Keratinocyte (primary cell): Measurements from ENCODE around the gene USP19. TPM values are rescaled to one million over a fixed set of nuclear protein-coding genes. Genes with fewer than 3 reads are reported as not detected.

Source experiments
- DNase-seq: peaks from one replicate; pipeline ENCODE4 v3.0.0-alpha.2; 2011; ENCODE audit warnings: low read depth, missing footprints, low spot score
- FAIRE-seq: peaks from 2 replicates; lab custom pipeline; 2011; peaks lifted over from hg19 to GRCh38; lab: Jason Lieb, UNC
- H2AFZ ChIP-seq: 2 replicates; pipeline ENCODE4 v1.6.0; 2012; ENCODE audit warnings: low read length, control low read depth, inconsistent platforms; ENCODE audit not compliant: control insufficient read depth
- H3K27ac ChIP-seq: 2 replicates; pipeline ENCODE4 v1.5.1; 2011; ENCODE audit warnings: low read length; ENCODE audit not compliant: control insufficient read depth, insufficient read depth
- H3K27me3 ChIP-seq: 3 replicates; pipeline ENCODE4 v1.6.0; 2011; ENCODE audit warnings: low read length; ENCODE audit not compliant: control insufficient read depth, insufficient read depth; ENCODE audit errors: extremely low read depth
- H3K36me3 ChIP-seq, 2 experiments: 2 replicates in 1 of 2; 3 replicates in 1 of 2; pipeline ENCODE4 v1.5.1; 2011; ENCODE audit warnings: low read length in 2 of 2, mild to moderate bottlenecking in 1 of 2; ENCODE audit not compliant: control insufficient read depth in 2 of 2, insufficient read depth in 2 of 2; ENCODE audit errors: extremely low read depth in 1 of 2
- H3K4me1 ChIP-seq: 3 replicates; pipeline ENCODE4 v1.5.1; 2011; ENCODE audit warnings: low read length; ENCODE audit not compliant: control insufficient read depth, insufficient read depth; ENCODE audit errors: extremely low read depth
- H3K4me2 ChIP-seq: 3 replicates; pipeline ENCODE4 v1.6.0; 2011; ENCODE audit warnings: low read depth, low read length; ENCODE audit not compliant: control insufficient read depth, insufficient read depth; ENCODE audit errors: extremely low read depth
- H3K4me3 ChIP-seq, 3 experiments: fragments of 200-600 bp in 1 of 3; sonication (generic) in 1 of 3; 2 replicates in 2 of 3; 3 replicates in 1 of 3; pipeline ENCODE4 v1.5.1; 2011 to 2016; ENCODE audit warnings: low read length in 3 of 3, mild to moderate bottlenecking in 3 of 3, control low read depth in 2 of 3, inconsistent platforms in 1 of 3, low read depth in 1 of 3, mixed read lengths in 1 of 3, mixed run types in 1 of 3, moderate library complexity in 1 of 3; ENCODE audit not compliant: control insufficient read depth in 2 of 3, insufficient read depth in 2 of 3; ENCODE audit errors: extremely low read depth in 1 of 3
- H3K79me2 ChIP-seq: 2 replicates; pipeline ENCODE4 v1.6.0; 2012; ENCODE audit warnings: low read length; ENCODE audit not compliant: control insufficient read depth, insufficient read depth
- H3K9ac ChIP-seq: 3 replicates; pipeline ENCODE4 v1.6.0; 2011; ENCODE audit warnings: low read length; ENCODE audit not compliant: control insufficient read depth, insufficient read depth; ENCODE audit errors: extremely low read depth
- H3K9me1 ChIP-seq: 3 replicates; pipeline ENCODE4 v1.6.0; 2011; ENCODE audit warnings: low read length; ENCODE audit not compliant: control insufficient read depth, insufficient read depth; ENCODE audit errors: extremely low read depth
- H3K9me3 ChIP-seq: 2 replicates; pipeline ENCODE4 v1.5.1; 2012; ENCODE audit warnings: low read depth, low read length; ENCODE audit not compliant: control insufficient read depth
- H4K20me1 ChIP-seq: 3 replicates; pipeline ENCODE4 v1.6.0; 2011; ENCODE audit warnings: low read length; ENCODE audit not compliant: control insufficient read depth, insufficient read depth; ENCODE audit errors: extremely low read depth
- EZH2 ChIP-seq: IDR thresholded peaks from one replicate; pipeline ENCODE4 v1.6.1; 2012; ENCODE audit warnings: inconsistent platforms, mild to moderate bottlenecking, low read length, moderate library complexity
- dilution Hi-C: fragments of 300-500 bp; cut with MboI; formaldehyde crosslinking; loops from one replicate; pipeline ENCODE4 v1.7.0; 2020; ENCODE audit warnings: low sequenced_read_pairs; ENCODE audit not compliant: extremely low pct_ligation_motif_present
- polyA plus RNA-seq, 5 experiments: library from polyadenylated mRNA; depleted of rRNA in 3 of 5; stranded (reverse) in 3 of 5; stranded (forward) in 1 of 5; unstranded in 1 of 5; fragments of >200 nt; gene quantifications; 1 replicate in 1 of 5; 2 replicates in 3 of 5; 3 replicates in 1 of 5; pipeline versions ENCODE4 v1.2.1 to v1.2.3, GENCODE V29; 2011 to 2012; ENCODE audit warnings: missing spikeins in 2 of 5, low read depth in 1 of 5, low replicate concordance in 1 of 5
- TF ChIP-seq, protein P1 (sequence below), 3 experiments: IDR thresholded peaks in 1 of 3; conservative IDR thresholded peaks in 1 of 3; optimal IDR thresholded peaks in 1 of 3; 2 replicates in 2 of 3; 3 replicates in 1 of 3; pipeline versions ENCODE3 to v1.5.1; 2011; ENCODE audit warnings: low read length in 3 of 3, mild to moderate bottlenecking in 3 of 3, moderate library complexity in 2 of 3, control low read depth in 1 of 3, inconsistent platforms in 1 of 3; ENCODE audit not compliant: insufficient read depth in 2 of 3; ENCODE audit errors: extremely low read depth in 1 of 3

The USP19 gene
- polyA plus RNA-seq, 1 donor (not counting 4 experiments of a cell fraction or from before 2014, with no cell fraction given): 23.1 TPM

DNA sequence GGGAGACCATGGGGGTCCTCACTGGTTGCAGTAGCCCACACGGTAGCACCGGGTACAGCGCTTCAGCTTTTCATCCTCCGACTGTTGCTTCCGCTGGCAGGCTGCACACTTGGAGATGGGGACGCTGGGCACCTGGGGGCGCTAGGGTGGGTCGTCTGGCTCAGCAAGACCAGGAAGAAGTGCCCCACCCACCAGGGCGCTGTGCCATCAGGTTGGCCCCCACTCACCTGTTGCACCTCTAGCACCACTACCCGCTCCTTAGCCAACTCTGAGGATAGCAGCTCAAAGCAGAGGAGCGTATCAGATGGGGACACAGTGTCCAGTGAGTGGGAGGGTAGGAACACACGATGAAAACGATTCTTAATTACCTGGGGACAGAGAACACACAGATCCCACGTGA is 8.4 kb downstream of the USP19 start:
- DNase-seq (no peak), FAIRE-seq (no peak)
- TF ChIP-seq EZH2: no peak
- TF ChIP-seq, protein P1, sequence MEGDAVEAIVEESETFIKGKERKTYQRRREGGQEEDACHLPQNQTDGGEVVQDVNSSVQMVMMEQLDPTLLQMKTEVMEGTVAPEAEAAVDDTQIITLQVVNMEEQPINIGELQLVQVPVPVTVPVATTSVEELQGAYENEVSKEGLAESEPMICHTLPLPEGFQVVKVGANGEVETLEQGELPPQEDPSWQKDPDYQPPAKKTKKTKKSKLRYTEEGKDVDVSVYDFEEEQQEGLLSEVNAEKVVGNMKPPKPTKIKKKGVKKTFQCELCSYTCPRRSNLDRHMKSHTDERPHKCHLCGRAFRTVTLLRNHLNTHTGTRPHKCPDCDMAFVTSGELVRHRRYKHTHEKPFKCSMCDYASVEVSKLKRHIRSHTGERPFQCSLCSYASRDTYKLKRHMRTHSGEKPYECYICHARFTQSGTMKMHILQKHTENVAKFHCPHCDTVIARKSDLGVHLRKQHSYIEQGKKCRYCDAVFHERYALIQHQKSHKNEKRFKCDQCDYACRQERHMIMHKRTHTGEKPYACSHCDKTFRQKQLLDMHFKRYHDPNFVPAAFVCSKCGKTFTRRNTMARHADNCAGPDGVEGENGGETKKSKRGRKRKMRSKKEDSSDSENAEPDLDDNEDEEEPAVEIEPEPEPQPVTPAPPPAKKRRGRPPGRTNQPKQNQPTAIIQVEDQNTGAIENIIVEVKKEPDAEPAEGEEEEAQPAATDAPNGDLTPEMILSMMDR (optimal IDR thresholded peaks at IDR 0.05 in 1 of 3, IDR thresholded peaks at IDR 0.05 in 1 of 3, conservative IDR thresholded peaks at IDR 0.05 in 1 of 3; ENCODE audit: extremely low read depth in 1 of 3, insufficient read depth in 2 of 3, low read length in 3 of 3): no peak
- H3K79me2 ChIP-seq: no peaks in the 10 kb centered on the region
- H3K27me3 ChIP-seq: no peaks in the 10 kb centered on the region
- H3K9me1 ChIP-seq: no peaks in the 10 kb centered on the region
- dilution Hi-C loops: no loop called here
- no peak overlapping the region for H3K27ac ChIP-seq
- H3K9me3 ChIP-seq: no peaks in the 10 kb centered on the region
- no peaks in the 10 kb centered on the region for H3K4me1 ChIP-seq
- no peak overlapping the region for H3K9ac ChIP-seq
- H3K4me3 ChIP-seq: no peak overlapping the region
- peaks cover 56 to 77% of the 10 kb centered on the region in 2 experiments for H3K36me3 ChIP-seq
- no peak overlapping the region for H2AFZ ChIP-seq
- H4K20me1 ChIP-seq: no peaks in the 10 kb centered on the region
- H3K4me2 ChIP-seq: no peak overlapping the region

DNA sequence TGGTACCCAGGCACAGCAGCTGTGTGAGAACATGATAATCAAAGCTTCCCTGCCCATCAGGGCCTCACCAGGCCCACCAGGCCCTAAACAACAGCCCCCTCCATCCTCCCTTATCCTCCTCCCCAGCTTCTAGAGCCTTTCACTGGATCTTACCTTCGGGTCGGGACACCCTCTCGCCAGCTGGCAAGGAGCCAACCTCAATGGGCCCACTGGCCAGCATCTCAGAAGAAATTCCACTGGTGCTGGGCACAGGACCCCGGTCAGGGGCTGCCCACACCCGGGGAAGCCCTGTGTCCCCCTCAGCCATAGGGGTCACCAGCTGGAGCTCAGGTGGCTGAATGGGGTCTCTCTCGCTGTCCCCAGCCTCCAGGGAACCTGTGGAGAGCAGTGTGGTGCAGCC is 9.3 kb downstream of the USP19 start:
- Histone ChIP-seq H3K9me3 (no peaks in the 10 kb centered on the region), H3K36me3 (peaks cover 51 to 69% of the 10 kb centered on the region in 2 experiments), H4K20me1 (no peaks in the 10 kb centered on the region), H3K4me3 (no peak overlapping the region), H3K4me1 (no peaks in the 10 kb centered on the region), H3K9ac (no peak overlapping the region), H2AFZ (no peak overlapping the region), H3K9me1 (no peaks in the 10 kb centered on the region), H3K79me2 (no peaks in the 10 kb centered on the region), H3K27me3 (no peaks in the 10 kb centered on the region), H3K27ac (no peak overlapping the region), H3K4me2 (no peak overlapping the region)
- FAIRE-seq (no peak), DNase-seq (no peak)
- dilution Hi-C loops: no loop called here
- TF ChIP-seq, protein P1 (optimal IDR thresholded peaks at IDR 0.05 in 1 of 3, IDR thresholded peaks at IDR 0.05 in 1 of 3, conservative IDR thresholded peaks at IDR 0.05 in 1 of 3; ENCODE audit: extremely low read depth in 1 of 3, insufficient read depth in 2 of 3, low read length in 3 of 3): no peak
- TF ChIP-seq EZH2: no peak
